OCI-LY7 (cell line): ENCODE results near the gene RAPGEF5.

ENCODE experiments used
- EZH2phosphoT487 ChIP-seq: fragments of 200-600 bp; sonication (generic); IDR thresholded peaks from 2 replicates; pipeline ENCODE4 v1.6.1; 2018; ENCODE audit warnings: low read depth, borderline replicate concordance, mild to moderate bottlenecking, mixed run types, antibody characterized with exemption, low read length, moderate library complexity, mixed read lengths
- TF ChIP-seq, protein P1 (sequence below): fragments of 200-600 bp; sonication (generic); conservative IDR thresholded peaks from 2 replicates; pipeline ENCODE4 v1.5.1; 2014; ENCODE audit warnings: mild to moderate bottlenecking, antibody characterized with exemption, low read length, moderate library complexity, mixed read lengths

DNA sequence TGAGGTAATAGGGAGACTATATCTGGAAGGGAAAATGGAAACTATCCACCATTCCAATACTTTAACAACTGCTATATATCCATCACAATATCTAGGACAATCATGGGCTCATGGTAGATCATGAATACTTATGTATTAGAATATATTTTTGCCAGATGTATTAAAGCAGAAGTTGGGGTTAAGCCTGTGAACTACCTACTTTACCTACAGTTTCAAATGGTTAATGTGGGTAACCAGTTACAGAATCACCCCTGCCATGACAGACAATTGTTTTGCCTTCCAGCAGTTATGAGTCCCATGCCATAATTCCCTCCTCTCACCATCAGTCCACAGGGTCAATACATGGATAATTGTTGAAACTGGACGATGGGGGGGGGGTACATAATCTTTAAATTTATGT lies 29.9 kb upstream of the RAPGEF5 start:
- TF ChIP-seq, protein P1, sequence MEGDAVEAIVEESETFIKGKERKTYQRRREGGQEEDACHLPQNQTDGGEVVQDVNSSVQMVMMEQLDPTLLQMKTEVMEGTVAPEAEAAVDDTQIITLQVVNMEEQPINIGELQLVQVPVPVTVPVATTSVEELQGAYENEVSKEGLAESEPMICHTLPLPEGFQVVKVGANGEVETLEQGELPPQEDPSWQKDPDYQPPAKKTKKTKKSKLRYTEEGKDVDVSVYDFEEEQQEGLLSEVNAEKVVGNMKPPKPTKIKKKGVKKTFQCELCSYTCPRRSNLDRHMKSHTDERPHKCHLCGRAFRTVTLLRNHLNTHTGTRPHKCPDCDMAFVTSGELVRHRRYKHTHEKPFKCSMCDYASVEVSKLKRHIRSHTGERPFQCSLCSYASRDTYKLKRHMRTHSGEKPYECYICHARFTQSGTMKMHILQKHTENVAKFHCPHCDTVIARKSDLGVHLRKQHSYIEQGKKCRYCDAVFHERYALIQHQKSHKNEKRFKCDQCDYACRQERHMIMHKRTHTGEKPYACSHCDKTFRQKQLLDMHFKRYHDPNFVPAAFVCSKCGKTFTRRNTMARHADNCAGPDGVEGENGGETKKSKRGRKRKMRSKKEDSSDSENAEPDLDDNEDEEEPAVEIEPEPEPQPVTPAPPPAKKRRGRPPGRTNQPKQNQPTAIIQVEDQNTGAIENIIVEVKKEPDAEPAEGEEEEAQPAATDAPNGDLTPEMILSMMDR: no peak
- no peak for TF ChIP-seq EZH2phosphoT487
